T-cell (primary cell): ENCODE data around the gene LCT. TPM values are rescaled to one million over a fixed set of nuclear protein-coding genes. Genes with fewer than 3 reads are reported as not detected.

ENCODE experiments used
- ATAC-seq, 4 experiments: fragments of 200-7000 bp in 3 of 4; fragments of 150-1000 bp in 1 of 4; cut with Tn5 transposase; replicated peaks in 1 of 4; 1 replicate in 3 of 4; 2 replicates in 1 of 4; pipeline ENCODE4 v1.10.0; 2021; ENCODE audit warnings: moderate library complexity in 3 of 4, mild to moderate bottlenecking in 2 of 4, moderate number of reproducible peaks in 1 of 4
- CTCF ChIA-PET, 2 donors: fragments of 300-600 bp; sonication (Branson Sonifier 250); formaldehyde crosslinking; loops; one replicate each; lab custom pipeline; 2022; ENCODE audit warnings: antibody characterized with exemption in 2 of 2; lab: Charles Lee
- POLR2A ChIA-PET, 2 donors: fragments of 300-600 bp; sonication (Branson Sonifier 250); formaldehyde crosslinking; loops; one replicate each; lab custom pipeline; 2022; ENCODE audit warnings: antibody characterized with exemption in 2 of 2; lab: Charles Lee
- DNase-seq, 35 experiments: peaks; one replicate each; pipeline versions ENCODE4 v3.0.0 to v3.0.0-alpha.2; 2013 to 2023
- H3K27ac ChIP-seq: one replicate; pipeline ENCODE4 v1.5.1; 2013; ENCODE audit warnings: low read length
- H3K27me3 ChIP-seq, 2 experiments: replicated peaks in 1 of 2; 1 replicate in 1 of 2; 2 replicates in 1 of 2; pipeline versions ENCODE4 v1.6.1 to v1.7.0; 2013; ENCODE audit warnings: low read length in 1 of 2, mixed read lengths in 1 of 2; ENCODE audit not compliant: control insufficient read depth in 2 of 2, insufficient read depth in 2 of 2; ENCODE audit errors: extremely low read depth in 1 of 2
- H3K36me3 ChIP-seq, 2 donors: 1 replicate in 1 of 2; 2 replicates in 1 of 2; pipeline versions ENCODE4 v1.6.1 to v1.7.0; 2013; ENCODE audit warnings: low read length in 1 of 2; ENCODE audit not compliant: control insufficient read depth in 2 of 2, insufficient read depth in 1 of 2; ENCODE audit errors: extremely low read depth in 1 of 2
- H3K4me1 ChIP-seq, 2 experiments: 1 replicate in 1 of 2; 2 replicates in 1 of 2; pipeline versions ENCODE4 v1.6.1 to v1.7.0; 2013; ENCODE audit warnings: low read length in 2 of 2, mixed read lengths in 1 of 2; ENCODE audit not compliant: insufficient read depth in 2 of 2, control insufficient read depth in 1 of 2; ENCODE audit errors: extremely low read depth in 1 of 2
- H3K4me3 ChIP-seq, 2 donors: 1 replicate in 1 of 2; 2 replicates in 1 of 2; pipeline versions ENCODE4 v1.5.1 to v1.7.0; 2013; ENCODE audit warnings: mild to moderate bottlenecking in 2 of 2, low read length in 1 of 2, moderate library complexity in 1 of 2; ENCODE audit not compliant: control insufficient read depth in 1 of 2; ENCODE audit errors: extremely low read depth in 1 of 2
- H3K9me3 ChIP-seq: 2 replicates; pipeline ENCODE4 v1.7.0; 2013
- H3K27ac Mint-ChIP-seq, 2 donors: one replicate each; pipeline ENCODE4 v1.8.0; 2020 to 2021; ENCODE audit warnings: mild to moderate bottlenecking in 2 of 2, mixed read lengths in 2 of 2
- H3K27me3 Mint-ChIP-seq, 2 donors: one replicate each; pipeline ENCODE4 v1.8.0; 2021 to 2022; ENCODE audit warnings: mixed read lengths in 2 of 2
- H3K36me3 Mint-ChIP-seq: one replicate; pipeline ENCODE4 v1.8.0; 2021; ENCODE audit warnings: mixed read lengths
- H3K4me1 Mint-ChIP-seq, 3 donors: one replicate each; pipeline ENCODE4 v1.8.0; 2020 to 2022; ENCODE audit warnings: mixed read lengths in 3 of 3, mild to moderate bottlenecking in 1 of 3
- H3K4me3 Mint-ChIP-seq, 3 donors: one replicate each; pipeline ENCODE4 v1.8.0; 2020 to 2022; ENCODE audit warnings: mild to moderate bottlenecking in 3 of 3, mixed read lengths in 3 of 3, moderate library complexity in 3 of 3
- H3K9me3 Mint-ChIP-seq, 3 donors: one replicate each; pipeline ENCODE4 v1.8.0; 2020 to 2022; ENCODE audit warnings: mixed read lengths in 3 of 3
- WGBS: methylation state at CpG from one replicate; pipeline ENCODE4 v1.1.5; 2013; ENCODE audit warnings: missing lambda C conversion rate; ENCODE audit not compliant: insufficient coverage; 5-methylcytosine and 5-hydroxymethylcytosine counted together
- total RNA-seq, 35 experiments: library from RNA in 6 of 35; stranded (reverse) in 6 of 35; fragments of 120-200 nt in 1 of 35; gene quantifications; one replicate each; pipeline versions ENCODE4 v1.2.1 to v1.2.4 and lab custom pipeline; 2013 to 2026

LCT gene
- total RNA-seq, 5 donors from 2014 or later (not counting 1 experiment from before 2014, with no cell fraction given): 0.03 to 0.26 (median 0.10) TPM

DNA sequence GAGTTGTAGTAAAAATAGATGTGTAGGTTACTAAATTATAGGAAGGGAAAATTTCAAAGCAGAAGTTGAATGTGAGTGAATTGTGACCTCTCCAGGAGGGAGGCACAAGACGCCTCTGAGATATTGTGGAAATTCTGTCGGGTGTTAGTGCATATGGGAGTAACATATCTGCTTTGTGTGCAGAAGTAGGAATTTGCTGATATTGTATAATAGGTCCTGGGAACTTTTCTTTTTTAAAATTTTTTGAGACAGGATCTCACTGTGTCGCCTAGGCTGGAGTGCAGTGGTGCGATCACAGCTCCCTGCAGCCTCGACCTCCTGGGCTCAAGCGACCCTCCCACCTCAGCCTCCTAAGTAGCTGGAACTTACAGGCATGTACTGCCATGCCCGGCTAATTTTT lies 60.6 kb downstream of the LCT start:
- peaks cover 17 to 81% of the 10 kb centered on the region in 2 donors for H3K36me3 ChIP-seq

DNA sequence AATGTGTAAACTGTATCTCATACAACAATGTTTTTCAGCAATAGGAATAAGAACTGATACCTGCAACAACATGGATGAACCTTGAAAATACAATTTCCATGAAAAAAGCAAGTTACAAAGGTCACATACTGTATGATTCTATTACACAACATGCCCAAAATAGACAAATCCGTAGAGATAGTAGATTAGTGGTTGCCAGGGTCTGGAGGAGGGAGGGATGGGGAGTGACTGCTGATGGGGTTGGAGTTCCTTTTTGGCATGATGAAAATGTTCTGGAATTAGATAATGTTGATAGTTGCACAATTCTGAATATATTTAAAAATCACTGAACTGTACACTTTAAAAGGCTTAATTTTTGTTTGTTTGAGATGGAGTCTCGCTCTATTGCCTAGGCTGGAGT lies 61.6 kb downstream of the LCT start:
- Histone ChIP-seq H3K36me3 (peaks cover 15 to 81% of the 10 kb centered on the region in 2 donors), H3K27me3 (no peaks in the 10 kb centered on the region), H3K4me1 (no peaks in the 10 kb centered on the region), H3K9me3 (no peaks in the 10 kb centered on the region), H3K27ac (no peak overlapping the region), H3K4me3 (no peak overlapping the region)
- CTCF ChIA-PET: no interaction called here
- no CpG with 5 or more reads among the region's 2 CpGs for WGBS
- Mint-ChIP-seq H3K27ac (no peak overlapping the region), H3K4me1 (no peaks in the 10 kb centered on the region), H3K9me3 (no peaks in the 10 kb centered on the region), H3K4me3 (no peak overlapping the region), H3K36me3 (peaks cover 38% of the 10 kb centered on the region), H3K27me3 (no peaks in the 10 kb centered on the region)
- no peak for ATAC-seq
- DNase-seq: no peak
- POLR2A ChIA-PET: no interaction called here

More for the DNA sequence above, 60.6 kb downstream of the LCT start:
- H3K27ac ChIP-seq: no peak overlapping the region
- no peak for DNase-seq
- H3K4me1 ChIP-seq: no peaks in the 10 kb centered on the region
- Mint-ChIP-seq H3K27ac (no peak overlapping the region), H3K4me1 (no peaks in the 10 kb centered on the region), H3K9me3 (no peaks in the 10 kb centered on the region), H3K4me3 (no peak overlapping the region), H3K36me3 (peaks cover 45% of the 10 kb centered on the region), H3K27me3 (no peaks in the 10 kb centered on the region)
- ChIA-PET POLR2A (no interaction called here), CTCF (no interaction called here)
- no peaks in the 10 kb centered on the region for H3K9me3 ChIP-seq
- no peak for ATAC-seq
- H3K27me3 ChIP-seq: no peaks in the 10 kb centered on the region
- H3K4me3 ChIP-seq: no peak overlapping the region
- WGBS: 91% methylated on average over 5 of the region's 7 CpGs

DNA sequence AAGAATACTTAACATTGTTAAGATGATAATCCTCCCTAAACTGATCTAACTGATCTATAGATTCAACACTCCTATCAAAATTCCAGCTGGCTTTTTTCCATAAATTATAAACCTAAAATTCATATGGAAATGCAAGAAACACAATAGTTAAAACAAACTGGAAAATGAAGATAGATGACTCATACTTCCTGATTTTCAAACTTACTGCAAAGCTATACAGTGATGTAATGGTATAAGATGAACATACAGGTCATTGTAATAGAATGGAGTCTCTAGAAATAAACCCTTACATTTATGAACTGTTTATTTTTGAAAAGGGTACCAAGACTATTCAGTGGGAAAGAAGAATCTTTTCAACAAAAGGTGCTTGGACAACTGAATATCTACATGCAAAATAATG lies 63.1 kb downstream of the LCT start:
- no peak overlapping the region for H3K27ac Mint-ChIP-seq
- peaks cover 15 to 80% of the 10 kb centered on the region in 2 donors for H3K36me3 ChIP-seq
- no peaks in the 10 kb centered on the region for H3K27me3 Mint-ChIP-seq
- H3K4me1 Mint-ChIP-seq: no peaks in the 10 kb centered on the region
- no peak overlapping the region for H3K4me3 ChIP-seq
- H3K27me3 ChIP-seq: no peaks in the 10 kb centered on the region
- ChIA-PET POLR2A (no interaction called here), CTCF (interaction anchor here (0.6 to 1.0 kb wide), 2 partner anchors 19 to 613 kb away, joined by 3 read pairs; no protein-coding TSS in a partner anchor)
- no peak for DNase-seq
- no peak overlapping the region for H3K4me3 Mint-ChIP-seq
- no peaks in the 10 kb centered on the region for H3K9me3 Mint-ChIP-seq
- ATAC-seq: no peak
- no peaks in the 10 kb centered on the region for H3K9me3 ChIP-seq
- H3K36me3 Mint-ChIP-seq: peaks cover 42% of the 10 kb centered on the region
- H3K27ac ChIP-seq: no peak overlapping the region
- H3K4me1 ChIP-seq: no peaks in the 10 kb centered on the region

DNA sequence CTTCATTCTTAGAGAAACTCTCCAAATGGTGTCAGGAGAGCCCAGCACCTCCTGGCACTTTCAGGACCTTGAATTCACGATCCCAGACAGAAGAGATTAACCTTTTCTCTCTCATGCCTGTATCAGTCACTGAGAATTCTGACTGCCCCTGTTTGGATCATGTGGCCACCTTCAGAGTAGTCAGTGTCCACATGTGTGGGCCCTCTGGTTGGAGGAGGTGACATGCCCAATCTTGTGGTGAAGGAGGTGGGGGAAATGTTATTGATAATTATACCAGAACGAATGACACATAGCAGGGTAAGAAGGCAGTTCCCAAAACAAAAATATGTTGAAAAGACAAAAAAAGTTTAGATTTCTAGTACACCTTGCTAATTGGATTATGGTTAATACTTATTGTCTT lies 63.7 kb downstream of the LCT start:
- ChIA-PET CTCF (interaction anchor here in 1 of 2 donors (1.0 kb wide), 1 partner anchor 19 kb away, joined by 3 read pairs; no protein-coding TSS in a partner anchor), POLR2A (no interaction called here)
- H3K4me1 Mint-ChIP-seq: no peaks in the 10 kb centered on the region

DNA sequence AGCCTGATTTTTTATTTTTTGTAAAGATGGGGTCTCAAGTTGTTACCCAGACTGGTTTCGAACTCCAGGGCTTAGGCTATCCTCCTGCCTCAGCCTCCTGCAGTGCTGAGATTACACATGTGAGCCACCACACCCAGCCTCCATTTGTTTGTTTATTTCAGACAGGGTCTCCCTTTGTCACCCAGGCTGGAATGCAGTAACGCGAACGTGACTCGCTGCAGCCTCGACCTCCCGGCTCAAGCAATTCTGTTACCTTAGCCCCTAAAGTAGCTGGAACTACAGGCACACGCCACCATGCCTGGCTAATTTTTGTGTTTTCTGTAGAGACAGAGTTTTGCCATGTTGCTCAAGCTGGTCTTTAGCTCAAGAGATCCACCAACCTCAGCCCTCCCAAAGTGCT lies 68.1 kb downstream of the LCT start:
- no peak overlapping the region for H3K27ac Mint-ChIP-seq
- Histone ChIP-seq H3K27me3 (no peaks in the 10 kb centered on the region), H3K4me3 (no peak overlapping the region), H3K36me3 (peaks cover 12 to 77% of the 10 kb centered on the region in 2 donors), H3K27ac (no peak overlapping the region), H3K9me3 (no peaks in the 10 kb centered on the region), H3K4me1 (no peaks in the 10 kb centered on the region)
- ATAC-seq: no peak
- no peaks in the 10 kb centered on the region for H3K27me3 Mint-ChIP-seq
- H3K9me3 Mint-ChIP-seq: no peaks in the 10 kb centered on the region
- peaks cover 0 to 5% (median 0%) of the 10 kb centered on the region in 3 donors for H3K4me1 Mint-ChIP-seq
- CTCF ChIA-PET: no interaction called here
- peaks cover 39% of the 10 kb centered on the region for H3K36me3 Mint-ChIP-seq
- POLR2A ChIA-PET: interaction anchor here in 1 of 2 donors (0.6 kb wide), 1 partner anchor 318 kb away, joined by 3 read pairs; no protein-coding TSS in a partner anchor
- DNase-seq: no peak
- no peak overlapping the region for H3K4me3 Mint-ChIP-seq
- 92% methylated on average over 8 of the region's 8 CpGs for WGBS

More for the DNA sequence above, 63.7 kb downstream of the LCT start:
- WGBS: 100% methylated on average over 1 of the region's 2 CpGs
- ATAC-seq (no peak), DNase-seq (no peak)
- Histone ChIP-seq H3K36me3 (peaks cover 15 to 78% of the 10 kb centered on the region in 2 donors), H3K9me3 (no peaks in the 10 kb centered on the region), H3K4me3 (no peak overlapping the region), H3K27ac (no peak overlapping the region), H3K4me1 (no peaks in the 10 kb centered on the region), H3K27me3 (no peaks in the 10 kb centered on the region)
- H3K4me3 Mint-ChIP-seq: no peak overlapping the region
- no peaks in the 10 kb centered on the region for H3K9me3 Mint-ChIP-seq
- H3K27ac Mint-ChIP-seq: peak overlapping the region in 1 of 2 donors; percentile 2
- no peaks in the 10 kb centered on the region for H3K27me3 Mint-ChIP-seq
- H3K36me3 Mint-ChIP-seq: peaks cover 40% of the 10 kb centered on the region

DNA sequence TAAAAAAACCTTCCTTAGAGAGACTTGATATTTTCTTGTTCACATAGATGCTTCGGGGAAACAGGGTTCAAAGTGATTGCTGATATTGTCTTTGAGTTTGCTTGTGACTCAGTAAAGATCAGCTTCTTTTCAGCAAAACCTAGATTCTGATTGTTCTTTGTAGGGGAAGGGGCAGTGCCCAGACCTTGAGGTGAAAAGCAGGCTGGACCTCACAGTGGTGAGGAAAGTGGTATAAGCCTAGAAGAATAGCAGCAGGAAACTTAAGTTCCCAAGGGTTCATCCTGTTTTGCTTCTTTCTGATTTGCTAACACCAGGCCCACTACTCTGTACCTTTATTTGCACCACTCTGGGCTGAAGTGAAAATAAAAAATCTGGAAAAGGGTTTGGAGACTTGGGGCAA lies 74.5 kb downstream of the LCT start:
- Histone ChIP-seq H3K4me1 (no peaks in the 10 kb centered on the region), H3K9me3 (no peaks in the 10 kb centered on the region), H3K36me3 (peaks cover 12 to 79% of the 10 kb centered on the region in 2 donors), H3K4me3 (no peak overlapping the region), H3K27me3 (no peaks in the 10 kb centered on the region), H3K27ac (no peak overlapping the region)
- ChIA-PET POLR2A (interaction anchor here in 1 of 2 donors (1.0 kb wide), 1 partner anchor 11 kb away, joined by 4 read pairs; no protein-coding TSS in a partner anchor), CTCF (interaction anchor here in 1 of 2 donors (0.5 kb wide), 1 partner anchor 723 kb away, joined by 8 read pairs; no protein-coding TSS in a partner anchor)
- no peak for ATAC-seq
- no CpG with 5 or more reads among the region's 1 CpG for WGBS
- no peak for DNase-seq
- no peak overlapping the region for H3K27ac Mint-ChIP-seq
- no peaks in the 10 kb centered on the region for H3K27me3 Mint-ChIP-seq
- peaks cover 54% of the 10 kb centered on the region for H3K36me3 Mint-ChIP-seq
- peaks cover 0 to 6% (median 2%) of the 10 kb centered on the region in 3 donors for H3K4me1 Mint-ChIP-seq
- H3K9me3 Mint-ChIP-seq: no peaks in the 10 kb centered on the region
- H3K4me3 Mint-ChIP-seq: no peak overlapping the region
